HepG2 (cell line): ENCODE measurements around the gene TOR2A. TPM values are rescaled to one million over a fixed set of nuclear protein-coding genes. Genes with fewer than 3 reads are reported as not detected.
A peak's percentile ranks its signal among the peaks of the same experiment; 100 is the strongest.

Experiments
- HOXA7 ChIP-seq: sonication (generic); formaldehyde crosslinking; IDR thresholded peaks from 2 replicates; pipeline ENCODE4 v1.8.1; 2022; ENCODE audit warnings: mild to moderate bottlenecking, missing genetic modification reagents, moderate library complexity
- JDP2 ChIP-seq: sonication (generic); formaldehyde crosslinking; IDR thresholded peaks from 2 replicates; pipeline ENCODE4 v1.8.1; 2022; ENCODE audit warnings: missing genetic modification reagents, borderline replicate concordance
- KLF6 ChIP-seq: IDR thresholded peaks from 2 replicates; pipeline ENCODE4 v1.8.0; 2016; ENCODE audit warnings: missing biosample characterization, missing genetic modification reagents
- MIER2 ChIP-seq: IDR thresholded peaks from 2 replicates; pipeline ENCODE4 v1.6.1; 2016; ENCODE audit warnings: missing biosample characterization, missing genetic modification reagents
- MLLT10 ChIP-seq: sonication (generic); formaldehyde crosslinking; IDR thresholded peaks from 2 replicates; pipeline ENCODE4 v1.4.0; 2020; ENCODE audit warnings: missing genetic modification reagents
- RARG ChIP-seq: sonication (generic); formaldehyde crosslinking; IDR thresholded peaks from 2 replicates; pipeline ENCODE4 v1.4.0; 2020; ENCODE audit warnings: low read depth, mild to moderate bottlenecking, missing genetic modification reagents
- RBM22 ChIP-seq: fragments of 200-400 bp; formaldehyde crosslinking; optimal IDR thresholded peaks from 2 replicates; pipeline ENCODE3; 2017; ENCODE audit warnings: mild to moderate bottlenecking, low read length, moderate library complexity
- ZMAT3 ChIP-seq: sonication (generic); formaldehyde crosslinking; conservative IDR thresholded peaks from 2 replicates; pipeline ENCODE4 v1.7.0; 2021; ENCODE audit warnings: missing genetic modification reagents
- ZMYM4 ChIP-seq: sonication (generic); formaldehyde crosslinking; IDR thresholded peaks from 2 replicates; pipeline ENCODE4 v1.8.1; 2023; ENCODE audit warnings: mild to moderate bottlenecking, missing genetic modification reagents
- ZNF20 ChIP-seq: sonication (generic); formaldehyde crosslinking; IDR thresholded peaks from 2 replicates; pipeline ENCODE4 v1.4.0; 2020; ENCODE audit warnings: mild to moderate bottlenecking, moderate library complexity, missing genetic modification reagents
- ZNF572 ChIP-seq: sonication (generic); formaldehyde crosslinking; IDR thresholded peaks from 2 replicates; pipeline ENCODE4 v1.5.1; 2020; ENCODE audit warnings: mild to moderate bottlenecking, missing genetic modification reagents
- ZNF660 ChIP-seq: sonication (generic); formaldehyde crosslinking; IDR thresholded peaks from 2 replicates; pipeline ENCODE4 v1.5.1; 2020; ENCODE audit warnings: mild to moderate bottlenecking, low read depth, missing genetic modification reagents, borderline replicate concordance
- ZNF790 ChIP-seq: sonication (generic); formaldehyde crosslinking; IDR thresholded peaks from 2 replicates; pipeline ENCODE4 v1.8.0; 2022; ENCODE audit warnings: missing genetic modification reagents, mild to moderate bottlenecking, borderline replicate concordance
- ZSCAN20 ChIP-seq: sonication (generic); formaldehyde crosslinking; IDR thresholded peaks from 2 replicates; pipeline ENCODE4 v1.4.0; 2020; ENCODE audit warnings: missing genetic modification reagents, mild to moderate bottlenecking, borderline replicate concordance
- polyA plus RNA-seq, 8 experiments: library from polyadenylated mRNA; depleted of rRNA in 3 of 8; stranded (reverse) in 7 of 8; unstranded in 1 of 8; fragments of >200 nt; fragmentation: Illumina TruSeq in 4 of 8; extraction: Trizol in 4 of 8; gene quantifications; 2 replicates each; pipeline versions ENCODE4 v1.2.1 to v1.2.3, GENCODE V29; 2011 to 2016; ENCODE audit warnings: low read depth in 4 of 8, missing spikeins in 1 of 8, mixed read lengths in 1 of 8; ENCODE audit not compliant: insufficient read depth in 1 of 8
- total RNA-seq, 5 experiments: library from RNA; depleted of rRNA; stranded (reverse); fragments of >200 nt; fragmentation: Illumina TruSeq; extraction: Trizol; gene quantifications; 2 replicates each; pipeline ENCODE4 v1.2.3, GENCODE V29; 2016; ENCODE audit warnings: low read depth in 1 of 5
- TF ChIP-seq, protein P1 (sequence below): sonication (generic); formaldehyde crosslinking; IDR thresholded peaks from 2 replicates; pipeline ENCODE4 v1.4.0; 2020; ENCODE audit warnings: missing genetic modification reagents, borderline replicate concordance
- TF ChIP-seq, protein P2 (sequence below): sonication (generic); formaldehyde crosslinking; IDR thresholded peaks from 2 replicates; pipeline ENCODE4 v1.4.0; 2020; ENCODE audit warnings: missing genetic modification reagents, borderline replicate concordance
- TF ChIP-seq, protein P3 (sequence below): sonication (generic); formaldehyde crosslinking; conservative IDR thresholded peaks from 2 replicates; pipeline ENCODE4 v1.8.0; 2022; ENCODE audit warnings: missing genetic modification reagents
- TF ChIP-seq, protein P4 (sequence below): sonication (generic); formaldehyde crosslinking; IDR thresholded peaks from 2 replicates; pipeline ENCODE4 v1.4.0; 2020; ENCODE audit warnings: missing genetic modification reagents
- TF ChIP-seq, protein P5 (sequence below): sonication (generic); formaldehyde crosslinking; IDR thresholded peaks from 2 replicates; pipeline ENCODE4 v1.4.0; 2020; ENCODE audit warnings: missing genetic modification reagents; ENCODE audit errors: not compliant biosample characterization

TOR2A gene
- total and polyA plus RNA-seq, 2 of the 13 experiments (the other 11 are each of a cell fraction or from before 2014, with no cell fraction given) = 3.5 to 7.2 TPM

DNA sequence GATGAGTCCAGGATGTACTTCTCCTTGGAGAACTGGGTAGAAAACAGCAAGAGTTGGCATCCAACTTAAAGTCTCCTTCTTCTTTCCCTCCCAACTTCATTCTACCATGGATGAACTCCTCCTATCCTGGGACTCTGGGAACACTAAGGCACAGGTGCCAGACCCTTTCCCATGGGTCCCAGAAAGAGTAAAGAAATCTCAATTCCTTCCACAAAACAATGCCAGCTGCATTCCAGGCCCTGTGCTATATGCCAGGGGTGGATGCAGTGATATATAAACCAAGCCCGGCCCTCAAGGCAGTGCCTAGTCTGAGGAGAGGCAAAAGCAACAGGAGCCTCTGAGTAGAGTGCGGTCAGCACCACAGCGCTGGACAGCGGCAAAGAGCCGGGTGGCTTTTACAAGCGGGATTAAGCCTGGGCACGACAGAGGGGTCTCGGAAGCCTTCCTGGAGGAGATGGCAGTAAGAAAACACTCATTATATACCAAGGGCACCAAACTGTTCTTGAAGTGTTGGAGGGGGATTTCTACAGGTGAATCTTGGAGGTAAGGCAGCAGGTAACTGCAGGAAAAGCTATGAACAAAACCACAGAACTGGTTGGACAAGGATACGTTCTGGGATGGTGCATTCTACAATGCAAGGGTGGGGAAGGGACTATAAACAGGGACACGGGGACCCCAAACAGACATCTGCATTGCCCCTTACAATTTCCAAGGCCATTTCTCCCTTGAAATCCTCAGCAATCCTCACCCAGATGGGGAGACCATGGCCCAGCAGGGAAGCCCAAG, 16.4 kb upstream of the TOR2A start (continued):
- TF ChIP-seq, protein P1, sequence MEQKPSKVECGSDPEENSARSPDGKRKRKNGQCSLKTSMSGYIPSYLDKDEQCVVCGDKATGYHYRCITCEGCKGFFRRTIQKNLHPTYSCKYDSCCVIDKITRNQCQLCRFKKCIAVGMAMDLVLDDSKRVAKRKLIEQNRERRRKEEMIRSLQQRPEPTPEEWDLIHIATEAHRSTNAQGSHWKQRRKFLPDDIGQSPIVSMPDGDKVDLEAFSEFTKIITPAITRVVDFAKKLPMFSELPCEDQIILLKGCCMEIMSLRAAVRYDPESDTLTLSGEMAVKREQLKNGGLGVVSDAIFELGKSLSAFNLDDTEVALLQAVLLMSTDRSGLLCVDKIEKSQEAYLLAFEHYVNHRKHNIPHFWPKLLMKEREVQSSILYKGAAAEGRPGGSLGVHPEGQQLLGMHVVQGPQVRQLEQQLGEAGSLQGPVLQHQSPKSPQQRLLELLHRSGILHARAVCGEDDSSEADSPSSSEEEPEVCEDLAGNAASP (CRISPR knock-in tag) = 0 out of 2 replicates have a peak, but pooled peaks have one; percentile 24
- TF ChIP-seq RARG (no peak), MIER2 (CRISPR knock-in tag) (peak; percentile 96), JDP2 (CRISPR knock-in tag) (no peak), ZMAT3 (CRISPR knock-in tag) (no peak), ZSCAN20 (CRISPR knock-in tag) (no peak), ZNF20 (CRISPR knock-in tag) (no peak), MLLT10 (CRISPR knock-in tag) (no peak), ZNF790 (CRISPR knock-in tag) (no peak), KLF6 (CRISPR knock-in tag) (no peak), HOXA7 (CRISPR knock-in tag) (no peak), ZMYM4 (CRISPR knock-in tag) (no peak), ZNF660 (CRISPR knock-in tag) (no peak), RBM22 (no peak), ZNF572 (no peak)
- TF ChIP-seq, protein P2, sequence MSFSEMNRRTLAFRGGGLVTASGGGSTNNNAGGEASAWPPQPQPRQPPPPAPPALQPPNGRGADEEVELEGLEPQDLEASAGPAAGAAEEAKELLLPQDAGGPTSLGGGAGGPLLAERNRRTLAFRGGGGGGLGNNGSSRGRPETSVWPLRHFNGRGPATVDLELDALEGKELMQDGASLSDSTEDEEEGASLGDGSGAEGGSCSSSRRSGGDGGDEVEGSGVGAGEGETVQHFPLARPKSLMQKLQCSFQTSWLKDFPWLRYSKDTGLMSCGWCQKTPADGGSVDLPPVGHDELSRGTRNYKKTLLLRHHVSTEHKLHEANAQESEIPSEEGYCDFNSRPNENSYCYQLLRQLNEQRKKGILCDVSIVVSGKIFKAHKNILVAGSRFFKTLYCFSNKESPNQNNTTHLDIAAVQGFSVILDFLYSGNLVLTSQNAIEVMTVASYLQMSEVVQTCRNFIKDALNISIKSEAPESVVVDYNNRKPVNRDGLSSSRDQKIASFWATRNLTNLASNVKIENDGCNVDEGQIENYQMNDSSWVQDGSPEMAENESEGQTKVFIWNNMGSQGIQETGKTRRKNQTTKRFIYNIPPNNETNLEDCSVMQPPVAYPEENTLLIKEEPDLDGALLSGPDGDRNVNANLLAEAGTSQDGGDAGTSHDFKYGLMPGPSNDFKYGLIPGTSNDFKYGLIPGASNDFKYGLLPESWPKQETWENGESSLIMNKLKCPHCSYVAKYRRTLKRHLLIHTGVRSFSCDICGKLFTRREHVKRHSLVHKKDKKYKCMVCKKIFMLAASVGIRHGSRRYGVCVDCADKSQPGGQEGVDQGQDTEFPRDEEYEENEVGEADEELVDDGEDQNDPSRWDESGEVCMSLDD (CRISPR knock-in tag) = no peak
- TF ChIP-seq, protein P3, sequence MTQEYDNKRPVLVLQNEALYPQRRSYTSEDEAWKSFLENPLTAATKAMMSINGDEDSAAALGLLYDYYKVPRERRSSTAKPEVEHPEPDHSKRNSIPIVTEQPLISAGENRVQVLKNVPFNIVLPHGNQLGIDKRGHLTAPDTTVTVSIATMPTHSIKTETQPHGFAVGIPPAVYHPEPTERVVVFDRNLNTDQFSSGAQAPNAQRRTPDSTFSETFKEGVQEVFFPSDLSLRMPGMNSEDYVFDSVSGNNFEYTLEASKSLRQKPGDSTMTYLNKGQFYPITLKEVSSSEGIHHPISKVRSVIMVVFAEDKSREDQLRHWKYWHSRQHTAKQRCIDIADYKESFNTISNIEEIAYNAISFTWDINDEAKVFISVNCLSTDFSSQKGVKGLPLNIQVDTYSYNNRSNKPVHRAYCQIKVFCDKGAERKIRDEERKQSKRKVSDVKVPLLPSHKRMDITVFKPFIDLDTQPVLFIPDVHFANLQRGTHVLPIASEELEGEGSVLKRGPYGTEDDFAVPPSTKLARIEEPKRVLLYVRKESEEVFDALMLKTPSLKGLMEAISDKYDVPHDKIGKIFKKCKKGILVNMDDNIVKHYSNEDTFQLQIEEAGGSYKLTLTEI (CRISPR knock-in tag) = no peak
- TF ChIP-seq, protein P4, sequence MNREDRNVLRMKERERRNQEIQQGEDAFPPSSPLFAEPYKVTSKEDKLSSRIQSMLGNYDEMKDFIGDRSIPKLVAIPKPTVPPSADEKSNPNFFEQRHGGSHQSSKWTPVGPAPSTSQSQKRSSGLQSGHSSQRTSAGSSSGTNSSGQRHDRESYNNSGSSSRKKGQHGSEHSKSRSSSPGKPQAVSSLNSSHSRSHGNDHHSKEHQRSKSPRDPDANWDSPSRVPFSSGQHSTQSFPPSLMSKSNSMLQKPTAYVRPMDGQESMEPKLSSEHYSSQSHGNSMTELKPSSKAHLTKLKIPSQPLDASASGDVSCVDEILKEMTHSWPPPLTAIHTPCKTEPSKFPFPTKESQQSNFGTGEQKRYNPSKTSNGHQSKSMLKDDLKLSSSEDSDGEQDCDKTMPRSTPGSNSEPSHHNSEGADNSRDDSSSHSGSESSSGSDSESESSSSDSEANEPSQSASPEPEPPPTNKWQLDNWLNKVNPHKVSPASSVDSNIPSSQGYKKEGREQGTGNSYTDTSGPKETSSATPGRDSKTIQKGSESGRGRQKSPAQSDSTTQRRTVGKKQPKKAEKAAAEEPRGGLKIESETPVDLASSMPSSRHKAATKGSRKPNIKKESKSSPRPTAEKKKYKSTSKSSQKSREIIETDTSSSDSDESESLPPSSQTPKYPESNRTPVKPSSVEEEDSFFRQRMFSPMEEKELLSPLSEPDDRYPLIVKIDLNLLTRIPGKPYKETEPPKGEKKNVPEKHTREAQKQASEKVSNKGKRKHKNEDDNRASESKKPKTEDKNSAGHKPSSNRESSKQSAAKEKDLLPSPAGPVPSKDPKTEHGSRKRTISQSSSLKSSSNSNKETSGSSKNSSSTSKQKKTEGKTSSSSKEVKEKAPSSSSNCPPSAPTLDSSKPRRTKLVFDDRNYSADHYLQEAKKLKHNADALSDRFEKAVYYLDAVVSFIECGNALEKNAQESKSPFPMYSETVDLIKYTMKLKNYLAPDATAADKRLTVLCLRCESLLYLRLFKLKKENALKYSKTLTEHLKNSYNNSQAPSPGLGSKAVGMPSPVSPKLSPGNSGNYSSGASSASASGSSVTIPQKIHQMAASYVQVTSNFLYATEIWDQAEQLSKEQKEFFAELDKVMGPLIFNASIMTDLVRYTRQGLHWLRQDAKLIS (CRISPR knock-in tag) = no peak
- TF ChIP-seq, protein P5, sequence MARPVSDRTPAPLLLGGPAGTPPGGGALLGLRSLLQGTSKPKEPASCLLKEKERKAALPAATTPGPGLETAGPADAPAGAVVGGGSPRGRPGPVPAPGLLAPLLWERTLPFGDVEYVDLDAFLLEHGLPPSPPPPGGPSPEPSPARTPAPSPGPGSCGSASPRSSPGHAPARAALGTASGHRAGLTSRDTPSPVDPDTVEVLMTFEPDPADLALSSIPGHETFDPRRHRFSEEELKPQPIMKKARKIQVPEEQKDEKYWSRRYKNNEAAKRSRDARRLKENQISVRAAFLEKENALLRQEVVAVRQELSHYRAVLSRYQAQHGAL = no peak
